Posterior vena cava (tissue), 2 donors: ENCODE results near the gene GPR55. TPM values are rescaled to one million over a fixed set of nuclear protein-coding genes. Genes with fewer than 3 reads are reported as not detected.

Source experiments
- DNase-seq: peaks from one replicate; pipeline ENCODE4 v3.0.0-alpha.2; 2020; ENCODE audit warnings: low spot score
- intact Hi-C, 2 donors: fragments of 100-400 bp; cut with DNase I; formaldehyde crosslinking; loops; one replicate each; pipeline versions ENCODE4 v1.14.1 to v1.14.2; 2022 to 2023
- total RNA-seq, 2 donors: library from RNA; stranded (reverse); fragmentation: NEBNext Ultra II Directional; extraction: Animal tissue kit (Norgen Biotek cat#: 25700); gene quantifications; one replicate each; pipeline ENCODE4 v1.2.1, GENCODE V29; 2021
- donor health status: DM: yes; HTN: yes; CAD: no.
- donor health status: DM: yes; HTN: yes; CAD: no.

GPR55 gene
- total RNA-seq, 2 donors from 2014 or later: 0.14 to 0.19 TPM

GRCh38 chr2:230865307-230865765 is 59.7 kb downstream of the GPR55 start:
- DNase-seq: no peak
- intact Hi-C loops: no loop called here

- no peak for DNase-seq
- intact Hi-C loops: no loop called here
These were observed 60.3 kb downstream of the GPR55 start, which contains the start of gene ITM2C for GRCh38 chr2:230864605-230865306. Gene ITM2C, plus strand, starts transcription at chr2:230864942. Its CDS starts 84 bp downstream, at chr2:230865026.

- no peak for DNase-seq
- intact Hi-C loops: no loop called here
These were observed 60.9 kb downstream of the GPR55 start for GRCh38 chr2:230864122-230864604.

- no peak for DNase-seq
- intact Hi-C loops: no loop called here
These were observed 61.5 kb downstream of the GPR55 start for GRCh38 chr2:230863442-230864121.

- intact Hi-C loops: no loop called here
- no peak for DNase-seq
These were observed 62.0 kb downstream of the GPR55 start for GRCh38 chr2:230863031-230863430.

- intact Hi-C loops: no loop called here
- no peak for DNase-seq
These were observed 62.8 kb downstream of the GPR55 start for GRCh38 chr2:230862292-230862691.

GRCh38 chr2:230861552-230862255 is 63.3 kb downstream of the GPR55 start:
- intact Hi-C loops: no loop called here
- DNase-seq: no peak

Other genes with a start within 250 kb of the GPR55 start
- 10 to 100 TPM; 62.3 to 76.0 TPM for gene CAB39, start 212.4 kb downstream of the GPR55 start, total RNA-seq
- 10 to 100 TPM; 54.7 to 64.9 TPM for gene ITM2C, start 60.3 kb downstream of the GPR55 start, total RNA-seq
- gene SPATA3, start 70.9 kb upstream of the GPR55 start, total RNA-seq: not detected
- gene C2orf72, start 112.3 kb upstream of the GPR55 start, total RNA-seq: under 1 TPM in 1 of 2 donors, not detected in 1; 0.24 TPM
- 10 to 100 TPM; 76.9 to 89.3 TPM for gene PSMD1, start 131.6 kb upstream of the GPR55 start, total RNA-seq
- gene HTR2B, start 199.8 kb upstream of the GPR55 start, total RNA-seq: 1 to 10 TPM; 4.9 to 9.4 TPM